ENCODE measurements around the gene CIAO1.

CIAO1 gene

GRCh38 chr2:96262306-96262705 is 3.7 kb upstream of the CIAO1 start:
- peaks cover 42% of the 10 kb centered on the region for H4K20me1 ChIP-seq (ENCODE audit: insufficient read depth, low read length, poor library complexity, severe bottlenecking)
- H3K4me1 ChIP-seq (ENCODE audit: insufficient read depth, low read length, poor library complexity, severe bottlenecking), result peaks cover 53% of the 10 kb centered on the region
- TF ChIP-seq, protein P1, sequence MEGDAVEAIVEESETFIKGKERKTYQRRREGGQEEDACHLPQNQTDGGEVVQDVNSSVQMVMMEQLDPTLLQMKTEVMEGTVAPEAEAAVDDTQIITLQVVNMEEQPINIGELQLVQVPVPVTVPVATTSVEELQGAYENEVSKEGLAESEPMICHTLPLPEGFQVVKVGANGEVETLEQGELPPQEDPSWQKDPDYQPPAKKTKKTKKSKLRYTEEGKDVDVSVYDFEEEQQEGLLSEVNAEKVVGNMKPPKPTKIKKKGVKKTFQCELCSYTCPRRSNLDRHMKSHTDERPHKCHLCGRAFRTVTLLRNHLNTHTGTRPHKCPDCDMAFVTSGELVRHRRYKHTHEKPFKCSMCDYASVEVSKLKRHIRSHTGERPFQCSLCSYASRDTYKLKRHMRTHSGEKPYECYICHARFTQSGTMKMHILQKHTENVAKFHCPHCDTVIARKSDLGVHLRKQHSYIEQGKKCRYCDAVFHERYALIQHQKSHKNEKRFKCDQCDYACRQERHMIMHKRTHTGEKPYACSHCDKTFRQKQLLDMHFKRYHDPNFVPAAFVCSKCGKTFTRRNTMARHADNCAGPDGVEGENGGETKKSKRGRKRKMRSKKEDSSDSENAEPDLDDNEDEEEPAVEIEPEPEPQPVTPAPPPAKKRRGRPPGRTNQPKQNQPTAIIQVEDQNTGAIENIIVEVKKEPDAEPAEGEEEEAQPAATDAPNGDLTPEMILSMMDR (conservative IDR thresholded peaks at IDR 0.05; ENCODE audit: low read length), result no peak
- TF ChIP-seq EZH2phosphoT487 (IDR thresholded peaks at IDR 0.05; ENCODE audit: borderline replicate concordance), result no peak
- H3K9ac ChIP-seq (ENCODE audit: low read depth, low read length, poor library complexity, severe bottlenecking), result peak overlapping the region; percentile 14
- peaks cover 8% of the 10 kb centered on the region; the same call in 1 of the 2 replicates for H3K36me3 ChIP-seq (ENCODE audit: insufficient read depth, low read length)
- H3F3A ChIP-seq (ENCODE audit: low read depth), result no peaks in the 10 kb centered on the region
- H3K4me2 ChIP-seq (ENCODE audit: low read depth, low read length, poor library complexity, severe bottlenecking), result peak overlapping the region; percentile 80
- no peaks in the 10 kb centered on the region for H3K27me3 ChIP-seq (ENCODE audit: insufficient read depth, low read length, poor library complexity, severe bottlenecking)
- no peak overlapping the region for H3K4me3 ChIP-seq (ENCODE audit: low read length, poor library complexity, severe bottlenecking)
- peaks cover 93% of the 10 kb centered on the region for H3K79me2 ChIP-seq (ENCODE audit: insufficient read depth, low read length)
- no peaks in the 10 kb centered on the region for H3K9me2 ChIP-seq (replicated peaks; ENCODE audit: low read depth, low read length)
- no peak overlapping the region for H2AFZ ChIP-seq (ENCODE audit: low read length)
- H3K9me3 ChIP-seq (ENCODE audit: insufficient read depth, low read depth, low read length), result no peaks in the 10 kb centered on the region

DNA sequence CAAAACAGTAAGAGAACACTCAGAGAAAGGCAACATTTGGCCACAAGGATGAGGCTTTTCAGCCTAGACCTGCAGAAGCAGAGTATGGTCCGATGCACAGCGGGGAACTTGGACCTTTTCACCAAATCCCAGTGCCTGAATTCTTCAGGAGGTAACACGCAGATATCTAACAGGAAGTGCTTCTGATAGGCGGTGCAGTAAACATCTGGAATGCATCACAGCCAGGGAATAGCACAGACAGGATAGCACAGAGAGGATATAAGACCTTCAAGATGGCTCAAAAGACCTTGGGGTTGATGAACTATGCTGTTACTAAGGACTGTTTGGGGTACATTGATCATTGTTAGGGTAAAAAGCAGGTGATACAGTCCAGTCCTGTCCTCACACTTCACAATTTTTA is 1.9 kb upstream of the CIAO1 start:
- Histone ChIP-seq H3F3A (ENCODE audit: low read depth) (no peaks in the 10 kb centered on the region), H3K79me2 (ENCODE audit: insufficient read depth, low read length) (peaks cover 93% of the 10 kb centered on the region), H3K36me3 (ENCODE audit: insufficient read depth, low read length) (peaks cover 11% of the 10 kb centered on the region; the same call in 1 of the 2 replicates), H3K9ac (ENCODE audit: low read depth, low read length, poor library complexity, severe bottlenecking) (peak overlapping the region; percentile 92), H3K9me2 (replicated peaks; ENCODE audit: low read depth, low read length) (no peaks in the 10 kb centered on the region), H3K4me2 (ENCODE audit: low read depth, low read length, poor library complexity, severe bottlenecking) (peak overlapping the region; percentile 80), H3K4me1 (ENCODE audit: insufficient read depth, low read length, poor library complexity, severe bottlenecking) (peaks cover 51% of the 10 kb centered on the region), H2AFZ (ENCODE audit: low read length) (no peak overlapping the region), H3K4me3 (ENCODE audit: low read length, poor library complexity, severe bottlenecking) (peak overlapping the region; percentile 94), H3K27me3 (ENCODE audit: insufficient read depth, low read length, poor library complexity, severe bottlenecking) (no peaks in the 10 kb centered on the region), H4K20me1 (ENCODE audit: insufficient read depth, low read length, poor library complexity, severe bottlenecking) (peaks cover 57% of the 10 kb centered on the region), H3K9me3 (ENCODE audit: insufficient read depth, low read depth, low read length) (no peaks in the 10 kb centered on the region)
- TF ChIP-seq, protein P1 (conservative IDR thresholded peaks at IDR 0.05; ENCODE audit: low read length), result no peak
- TF ChIP-seq EZH2phosphoT487 (IDR thresholded peaks at IDR 0.05; ENCODE audit: borderline replicate concordance), result no peak

- no peaks in the 10 kb centered on the region for H3K9me3 ChIP-seq (ENCODE audit: insufficient read depth, low read depth, low read length)
- H3K79me2 ChIP-seq (ENCODE audit: insufficient read depth, low read length), result peaks cover 86% of the 10 kb centered on the region
- no peaks in the 10 kb centered on the region for H3K27me3 ChIP-seq (ENCODE audit: insufficient read depth, low read length, poor library complexity, severe bottlenecking)
- H4K20me1 ChIP-seq (ENCODE audit: insufficient read depth, low read length, poor library complexity, severe bottlenecking), result peaks cover 57% of the 10 kb centered on the region
- TF ChIP-seq, protein P1 (conservative IDR thresholded peaks at IDR 0.05; ENCODE audit: low read length), result peak; percentile 71
- no peak for TF ChIP-seq EZH2phosphoT487 (IDR thresholded peaks at IDR 0.05; ENCODE audit: borderline replicate concordance)
- peak overlapping the region; percentile 94 for H3K4me3 ChIP-seq (ENCODE audit: low read length, poor library complexity, severe bottlenecking)
- H3F3A ChIP-seq (ENCODE audit: low read depth), result no peaks in the 10 kb centered on the region
- peaks cover 43% of the 10 kb centered on the region for H3K4me1 ChIP-seq (ENCODE audit: insufficient read depth, low read length, poor library complexity, severe bottlenecking)
- peaks cover 12% of the 10 kb centered on the region; the same call in 1 of the 2 replicates for H3K36me3 ChIP-seq (ENCODE audit: insufficient read depth, low read length)
- H3K9ac ChIP-seq (ENCODE audit: low read depth, low read length, poor library complexity, severe bottlenecking), result peak overlapping the region; percentile 92
- no peak overlapping the region for H2AFZ ChIP-seq (ENCODE audit: low read length)
- peak overlapping the region; percentile 80 for H3K4me2 ChIP-seq (ENCODE audit: low read depth, low read length, poor library complexity, severe bottlenecking)
- H3K9me2 ChIP-seq (replicated peaks; ENCODE audit: low read depth, low read length), result no peaks in the 10 kb centered on the region
Measured at GRCh38 chr2:96264656-96265348, 1.2 kb upstream of the CIAO1 start.

Measured in Loucy (cell line).